Naive thymus-derived CD8-positive, alpha-beta T cell (primary cell): Measurements from ENCODE around the gene ARL14EPL. TPM values are rescaled to one million over a fixed set of nuclear protein-coding genes. Genes with fewer than 3 reads are reported as not detected.

Experiments used
- ATAC-seq, 2 donors: fragments of 150-1000 bp; cut with Tn5 transposase in 1 of 2; sonication (Bioruptor Pico), chemical (Tn5 transposase) in 1 of 2; 1 replicate in 1 of 2; 2 replicates in 1 of 2; pipeline ENCODE4 v1.10.0; 2021; ENCODE audit warnings: mild to moderate bottlenecking in 2 of 2, moderate library complexity in 2 of 2
- POLR2A ChIA-PET: fragments of 350-600 bp; sonication (Branson Sonifier 250); formaldehyde crosslinking; loops from one replicate; lab custom pipeline; 2021; ENCODE audit warnings: antibody characterized with exemption; lab: Charles Lee
- DNase-seq, 10 donors: peaks; one replicate each; pipeline versions ENCODE4 v3.0.0 to v3.0.0-alpha.2; 2020 to 2022
- H3K27ac Mint-ChIP-seq, 10 donors: one replicate each; pipeline ENCODE4 v1.8.0; 2020 to 2022; ENCODE audit warnings: mild to moderate bottlenecking in 10 of 10, mixed read lengths in 10 of 10, moderate library complexity in 4 of 10, inconsistent platforms in 1 of 10
- H3K27me3 Mint-ChIP-seq, 5 donors: one replicate each; pipeline ENCODE4 v1.8.0; 2021 to 2022; ENCODE audit warnings: mixed read lengths in 5 of 5
- H3K36me3 Mint-ChIP-seq, 3 donors: one replicate each; pipeline ENCODE4 v1.8.0; 2020 to 2022; ENCODE audit warnings: mixed read lengths in 3 of 3, mild to moderate bottlenecking in 2 of 3, inconsistent platforms in 1 of 3
- H3K4me1 Mint-ChIP-seq, 4 donors: one replicate each; pipeline ENCODE4 v1.8.0; 2021 to 2022; ENCODE audit warnings: mixed read lengths in 4 of 4
- H3K4me3 Mint-ChIP-seq, 10 donors: one replicate each; pipeline ENCODE4 v1.8.0; 2020 to 2022; ENCODE audit warnings: mild to moderate bottlenecking in 10 of 10, mixed read lengths in 10 of 10, moderate library complexity in 6 of 10, inconsistent platforms in 1 of 10
- H3K9me3 Mint-ChIP-seq, 9 donors: one replicate each; pipeline ENCODE4 v1.8.0; 2020 to 2022; ENCODE audit warnings: mixed read lengths in 9 of 9, mild to moderate bottlenecking in 3 of 9, inconsistent platforms in 1 of 9, moderate library complexity in 1 of 9
- polyA plus RNA-seq, 3 donors: library from polyadenylated mRNA; unstranded; fragments of 300-500 nt; fragmentation: Illumina TruSeq; gene quantifications; one replicate each; pipeline ENCODE4 v1.2.3, GENCODE V29; 2021
- total RNA-seq, 8 experiments: library from RNA in 2 of 8; stranded (reverse) in 2 of 8; gene quantifications; one replicate each; pipeline ENCODE4 v1.2.3 and lab custom pipeline; 2021 to 2026

The ARL14EPL gene
- not detected for total RNA-seq
- not detected for polyA plus RNA-seq
- 0 reads per million in 6 experiments for total RNA-seq (lab: John Stamatoyannopoulos, UW)

GRCh38 chr5:116032094-116032517, at the start of gene ARL14EPL:
ARL14EPL (plus strand) TSS chr5:116032472; CDS start chr5:116051466, 18,994 bp downstream.
- peaks cover 5 to 42% (median 16%) of the 10 kb centered on the region in 5 donors for H3K27me3 Mint-ChIP-seq
- no peak for ATAC-seq
- DNase-seq: no peak
- POLR2A ChIA-PET: no interaction called here
- no peaks in the 10 kb centered on the region for H3K36me3 Mint-ChIP-seq
- peak within 1 kb of the TSS in 1 of 10 donors; percentile 20 for H3K27ac Mint-ChIP-seq
- H3K4me3 Mint-ChIP-seq: no peak within 1 kb of the TSS
- H3K4me1 Mint-ChIP-seq: peaks cover 0 to 7% (median 0%) of the 10 kb centered on the region in 4 donors
- H3K9me3 Mint-ChIP-seq: no peaks in the 10 kb centered on the region

DNA sequence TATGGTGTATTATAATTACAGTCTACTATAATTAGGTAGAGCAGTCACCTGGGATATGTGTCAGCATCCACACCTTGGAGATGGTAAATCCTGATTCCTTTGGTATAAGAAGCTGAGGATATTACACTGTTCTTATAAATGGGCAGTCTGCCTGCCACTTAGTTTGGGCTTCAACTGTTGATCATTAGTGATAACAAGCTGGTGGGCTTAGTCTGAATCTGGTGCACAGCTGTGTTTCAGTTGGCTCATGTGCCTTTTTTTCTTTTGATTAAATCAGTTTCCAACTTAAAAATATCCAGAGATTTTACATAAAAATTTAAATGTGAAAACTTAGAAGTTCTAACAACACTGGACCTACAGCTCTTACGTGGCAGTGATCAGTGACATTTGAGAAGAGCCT, 48.8 kb upstream of the ARL14EPL start:
- Mint-ChIP-seq H3K36me3 (no peaks in the 10 kb centered on the region), H3K9me3 (peaks cover 0 to 5% (median 0%) of the 10 kb centered on the region in 9 donors), H3K27ac (no peak overlapping the region), H3K4me1 (no peaks in the 10 kb centered on the region), H3K27me3 (peaks cover 12 to 31% (median 18%) of the 10 kb centered on the region in 5 donors), H3K4me3 (no peak overlapping the region)
- DNase-seq: no peak
- POLR2A ChIA-PET: no interaction called here
- no peak for ATAC-seq

GRCh38 chr5:115985802-115986757, 46.2 kb upstream of the ARL14EPL start:
- POLR2A ChIA-PET: no interaction called here
- Mint-ChIP-seq H3K4me3 (no peak overlapping the region), H3K27me3 (peaks cover 4 to 17% (median 5%) of the 10 kb centered on the region in 5 donors), H3K9me3 (no peaks in the 10 kb centered on the region), H3K36me3 (no peaks in the 10 kb centered on the region), H3K27ac (no peak overlapping the region), H3K4me1 (no peaks in the 10 kb centered on the region)
- ATAC-seq (no peak), DNase-seq (no peak)

GRCh38 chr5:115988002-115988401, 44.3 kb upstream of the ARL14EPL start:
- no peak for DNase-seq
- Mint-ChIP-seq H3K9me3 (no peaks in the 10 kb centered on the region), H3K4me3 (no peak overlapping the region), H3K36me3 (no peaks in the 10 kb centered on the region), H3K27me3 (peaks cover 0 to 7% (median 5%) of the 10 kb centered on the region in 5 donors), H3K27ac (no peak overlapping the region), H3K4me1 (no peaks in the 10 kb centered on the region)
- POLR2A ChIA-PET: no interaction called here
- no peak for ATAC-seq

GRCh38 chr5:115992848-115993350, 39.4 kb upstream of the ARL14EPL start:
- no peaks in the 10 kb centered on the region for H3K4me1 Mint-ChIP-seq

DNA sequence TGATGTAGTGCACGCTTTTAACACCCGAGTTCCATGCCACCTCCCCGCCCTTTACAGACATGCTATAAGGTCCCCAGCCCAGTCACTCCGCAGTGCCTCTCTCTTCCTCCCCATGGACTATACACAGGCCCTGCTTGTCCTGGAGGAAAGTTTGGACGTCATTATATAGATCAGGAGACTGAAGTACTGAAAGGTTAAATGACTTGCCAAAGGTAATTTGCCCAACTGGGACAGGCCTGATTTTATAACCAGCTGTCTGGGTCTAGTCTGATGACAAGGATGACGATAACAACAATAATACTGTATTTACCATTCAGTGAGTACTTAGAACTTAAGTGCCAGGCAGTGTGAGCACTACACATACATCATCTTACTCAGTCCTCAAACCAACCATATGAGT, 36.9 kb upstream of the ARL14EPL start:
- H3K27ac Mint-ChIP-seq: no peak overlapping the region
- H3K27me3 Mint-ChIP-seq: peaks cover 7 to 20% (median 14%) of the 10 kb centered on the region in 5 donors
- H3K4me1 Mint-ChIP-seq: no peaks in the 10 kb centered on the region
- no peak for DNase-seq
- H3K9me3 Mint-ChIP-seq: no peaks in the 10 kb centered on the region
- no peak for ATAC-seq
- H3K4me3 Mint-ChIP-seq: no peak overlapping the region
- POLR2A ChIA-PET: no interaction called here
- no peaks in the 10 kb centered on the region for H3K36me3 Mint-ChIP-seq

More at GRCh38 chr5:115992848-115993350, 39.4 kb upstream of the ARL14EPL start:
- Mint-ChIP-seq H3K27me3 (peaks cover 12 to 20% (median 14%) of the 10 kb centered on the region in 5 donors), H3K36me3 (no peaks in the 10 kb centered on the region), H3K4me3 (no peak overlapping the region), H3K9me3 (no peaks in the 10 kb centered on the region), H3K27ac (no peak overlapping the region)
- ATAC-seq: no peak
- POLR2A ChIA-PET: no interaction called here
- no peak for DNase-seq

DNA sequence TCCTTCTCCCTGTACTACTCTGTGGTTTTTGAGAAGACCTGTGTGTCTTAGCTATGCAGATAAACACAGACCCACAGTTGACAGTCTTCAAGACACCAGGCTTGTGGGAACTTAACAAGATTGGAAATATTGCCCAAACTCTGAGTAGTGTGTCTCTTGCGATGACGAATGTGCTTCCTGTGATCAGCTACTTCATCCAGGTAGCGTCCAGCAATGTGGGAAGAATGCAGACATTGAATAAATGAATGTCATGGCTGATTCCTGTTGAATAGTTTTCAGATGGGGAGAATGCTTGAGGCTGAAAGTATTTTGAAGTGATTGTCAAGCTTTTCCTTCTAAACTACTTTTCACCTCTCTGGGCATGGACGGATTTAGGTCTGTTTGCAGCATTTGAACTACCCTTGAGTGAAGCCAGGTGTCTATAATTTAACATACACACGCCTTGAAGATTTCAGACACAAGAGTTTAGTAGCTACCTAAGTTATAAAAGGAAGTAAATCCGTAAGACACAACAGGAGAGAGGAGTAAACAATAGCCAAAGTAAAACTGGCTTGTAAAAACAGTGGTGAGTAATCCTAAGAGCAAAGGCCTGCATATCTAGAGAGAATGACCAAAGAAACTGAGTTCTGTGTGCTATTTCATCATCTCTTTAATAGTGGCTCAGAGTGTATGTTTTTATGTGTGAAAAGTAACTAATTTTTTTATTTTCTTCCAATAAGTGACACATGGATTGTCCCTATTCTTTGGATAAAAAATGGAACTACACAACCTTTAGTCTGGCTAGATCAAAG, 30.0 kb upstream of the ARL14EPL start:
- Mint-ChIP-seq H3K27me3 (peaks cover 0 to 5% (median 0%) of the 10 kb centered on the region in 5 donors), H3K4me1 (no peaks in the 10 kb centered on the region), H3K9me3 (no peaks in the 10 kb centered on the region), H3K27ac (no peak overlapping the region), H3K4me3 (no peak overlapping the region), H3K36me3 (no peaks in the 10 kb centered on the region)
- ATAC-seq (no peak), DNase-seq (no peak)
- POLR2A ChIA-PET: no interaction called here

DNA sequence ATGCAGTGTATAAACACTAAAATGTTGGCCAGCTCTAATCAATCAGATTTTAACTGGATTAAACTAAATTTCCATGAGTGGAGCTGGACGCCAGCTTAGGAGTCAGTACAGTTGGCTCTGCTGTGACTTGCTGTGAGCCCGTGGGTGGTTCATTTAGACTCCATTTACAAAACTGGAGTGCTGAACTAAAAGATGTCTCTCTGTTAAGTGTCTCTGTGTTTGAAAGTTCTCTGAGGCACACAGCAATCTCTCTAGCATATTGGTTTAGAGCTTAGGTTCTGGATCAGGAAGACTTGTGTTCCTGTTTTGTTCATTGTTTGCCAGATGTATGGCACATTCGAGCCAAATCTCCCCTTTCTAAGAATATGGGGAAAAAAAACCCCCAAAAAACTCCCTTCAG, 28.0 kb upstream of the ARL14EPL start:
- Mint-ChIP-seq H3K27me3 (peaks cover 0 to 3% (median 0%) of the 10 kb centered on the region in 5 donors), H3K9me3 (no peaks in the 10 kb centered on the region), H3K4me1 (no peaks in the 10 kb centered on the region), H3K27ac (no peak overlapping the region), H3K36me3 (no peaks in the 10 kb centered on the region), H3K4me3 (no peak overlapping the region)
- ATAC-seq (no peak), DNase-seq (no peak)
- POLR2A ChIA-PET: no interaction called here

- H3K36me3 Mint-ChIP-seq: no peaks in the 10 kb centered on the region
- no peaks in the 10 kb centered on the region for H3K9me3 Mint-ChIP-seq
- ATAC-seq (no peak), DNase-seq (no peak)
- H3K27me3 Mint-ChIP-seq: peaks cover 0 to 13% (median 1%) of the 10 kb centered on the region in 5 donors
- POLR2A ChIA-PET: no interaction called here
- H3K27ac Mint-ChIP-seq: no peak overlapping the region
- no peak overlapping the region for H3K4me3 Mint-ChIP-seq
- H3K4me1 Mint-ChIP-seq: no peaks in the 10 kb centered on the region
Observed at GRCh38 chr5:116009806-116010205, 22.5 kb upstream of the ARL14EPL start.

DNA sequence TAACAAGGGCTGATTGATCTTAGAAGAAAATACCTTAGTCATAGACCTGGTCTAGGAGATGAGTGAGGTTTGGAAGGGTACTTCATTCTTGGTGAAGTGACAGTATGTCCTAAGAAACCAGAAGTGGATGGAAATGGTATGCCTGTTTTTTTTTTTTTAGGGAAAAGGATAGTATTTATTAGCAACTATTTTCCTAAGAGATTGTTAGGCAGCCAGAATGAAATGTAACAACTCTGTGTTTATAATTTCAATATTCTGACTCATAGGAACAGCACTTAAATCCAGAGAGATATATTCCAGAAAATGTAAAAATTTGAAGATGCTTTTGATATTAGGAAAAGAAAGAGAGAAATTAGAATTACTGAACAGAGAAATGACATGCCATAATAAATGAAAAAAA, 21.2 kb upstream of the ARL14EPL start:
- Mint-ChIP-seq H3K36me3 (no peaks in the 10 kb centered on the region), H3K4me1 (no peaks in the 10 kb centered on the region), H3K27me3 (peaks cover 0 to 13% (median 1%) of the 10 kb centered on the region in 5 donors), H3K9me3 (no peaks in the 10 kb centered on the region), H3K4me3 (no peak overlapping the region), H3K27ac (no peak overlapping the region)
- DNase-seq (no peak), ATAC-seq (no peak)
- POLR2A ChIA-PET: no interaction called here

GRCh38 chr5:116013207-116013785, 19.0 kb upstream of the ARL14EPL start:
- H3K9me3 Mint-ChIP-seq: no peaks in the 10 kb centered on the region
- H3K36me3 Mint-ChIP-seq: no peaks in the 10 kb centered on the region
- H3K4me1 Mint-ChIP-seq: no peaks in the 10 kb centered on the region
- H3K27ac Mint-ChIP-seq: no peak overlapping the region
- peaks cover 0 to 13% (median 3%) of the 10 kb centered on the region in 5 donors for H3K27me3 Mint-ChIP-seq
- DNase-seq: no peak
- no peak for ATAC-seq
- POLR2A ChIA-PET: no interaction called here
- no peak overlapping the region for H3K4me3 Mint-ChIP-seq

DNA sequence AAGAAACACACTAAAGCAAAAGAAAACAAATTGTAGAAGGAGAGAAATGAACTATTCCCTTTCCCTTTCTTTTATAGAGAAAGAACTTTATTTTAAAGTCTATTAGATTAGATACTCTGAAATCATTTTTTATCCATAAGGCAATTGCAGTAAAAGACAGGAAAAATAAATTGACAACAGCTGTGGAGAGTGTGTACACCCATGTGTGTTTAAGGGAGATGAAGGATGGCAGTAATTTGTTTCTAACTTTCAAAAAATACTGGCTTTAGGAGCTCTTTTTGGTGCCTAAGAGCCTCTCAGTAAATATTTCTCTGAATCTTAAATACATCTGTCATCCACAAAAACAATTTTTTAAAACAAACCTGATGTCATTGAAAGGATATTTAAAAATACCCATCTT, 18.3 kb upstream of the ARL14EPL start:
- Mint-ChIP-seq H3K9me3 (no peaks in the 10 kb centered on the region), H3K4me1 (no peaks in the 10 kb centered on the region), H3K4me3 (no peak overlapping the region), H3K27me3 (peaks cover 2 to 13% (median 3%) of the 10 kb centered on the region in 5 donors), H3K27ac (no peak overlapping the region), H3K36me3 (no peaks in the 10 kb centered on the region)
- DNase-seq (no peak), ATAC-seq (no peak)
- POLR2A ChIA-PET: no interaction called here
